SW480 (cell line): ENCODE data around the gene PIN1.
"Not testable (repeated sequence)": the region's sequence is repeated elsewhere in the genome, so short reads cannot be mapped to it uniquely, and the experiment has no call there.

Experiments
- DNase-seq: peaks from one replicate; pipeline ENCODE4 v3.0.0-alpha.2; 2016; ENCODE audit warnings: low spot score

The PIN1 gene

GRCh38 chr19:9818734-9819595 lies 16.2 kb upstream of the PIN1 start, which contains the start of gene FBXL12:
Gene FBXL12 (minus strand): TSS chr19:9819079. CDS start chr19:9818813, 266 bp downstream.
- DNase-seq: peak; percentile 98

- DNase-seq: no peak
These were observed 15.6 kb upstream of the PIN1 start for GRCh38 chr19:9819596-9819909.

GRCh38 chr19:9820034-9820433 lies 15.1 kb upstream of the PIN1 start:
- DNase-seq: not testable (repeated sequence)

GRCh38 chr19:9823816-9824215 lies 11.3 kb upstream of the PIN1 start:
- no peak for DNase-seq

- peak; percentile 97 for DNase-seq
These were observed 7.6 kb upstream of the PIN1 start, which contains the start of gene UBL5 for GRCh38 chr19:9827289-9828238. Gene UBL5 (plus strand): TSS chr19:9827918. CDS start chr19:9828338, 420 bp downstream.

GRCh38 chr19:9828551-9829063 lies 6.5 kb upstream of the PIN1 start:
- DNase-seq: no peak

- DNase-seq: no peak
These were observed 802 bp upstream of the PIN1 start for GRCh38 chr19:9834307-9834725.

- no peak for DNase-seq
These were observed 410 bp downstream of the PIN1 start for GRCh38 chr19:9835507-9835949.

GRCh38 chr19:9836021-9836420 lies 903 bp downstream of the PIN1 start:
- no peak for DNase-seq

- DNase-seq: no peak
These were observed 3.2 kb downstream of the PIN1 start for GRCh38 chr19:9838324-9838723.

- DNase-seq: no peak
These were observed 4.3 kb downstream of the PIN1 start for GRCh38 chr19:9839415-9839814.

GRCh38 chr19:9842834-9843625 lies 7.9 kb downstream of the PIN1 start:
- DNase-seq: no peak

GRCh38 chr19:9843626-9844273 lies 8.6 kb downstream of the PIN1 start:
- DNase-seq: not testable (repeated sequence)

GRCh38 chr19:9847087-9847671 lies 12.1 kb downstream of the PIN1 start:
- peak; percentile 36 for DNase-seq

GRCh38 chr19:9848060-9848459 lies 12.9 kb downstream of the PIN1 start:
- no peak for DNase-seq

GRCh38 chr19:9848762-9849161 lies 13.6 kb downstream of the PIN1 start:
- no peak for DNase-seq

- no peak for DNase-seq
These were observed 14.7 kb downstream of the PIN1 start for GRCh38 chr19:9849791-9850190.

- no peak for DNase-seq
These were observed 15.3 kb downstream of the PIN1 start for GRCh38 chr19:9850235-9850959.

- DNase-seq: no peak
These were observed 19.2 kb downstream of the PIN1 start for GRCh38 chr19:9854282-9854846.

GRCh38 chr19:9856609-9857008 lies 21.5 kb downstream of the PIN1 start:
- no peak for DNase-seq
